Erythroblast (primary cell): ENCODE measurements around the gene GRB14.

Experiments used
- GATA1 ChIP-seq: IDR thresholded peaks from 2 replicates; pipeline ENCODE4 v1.6.1; 2011; ENCODE audit warnings: low read depth, mild to moderate bottlenecking, control low read depth, low read length, moderate library complexity
- POLR2A ChIP-seq: IDR thresholded peaks from 2 replicates; pipeline ENCODE4 v1.6.1; 2011; ENCODE audit warnings: mild to moderate bottlenecking, low read length

DNA sequence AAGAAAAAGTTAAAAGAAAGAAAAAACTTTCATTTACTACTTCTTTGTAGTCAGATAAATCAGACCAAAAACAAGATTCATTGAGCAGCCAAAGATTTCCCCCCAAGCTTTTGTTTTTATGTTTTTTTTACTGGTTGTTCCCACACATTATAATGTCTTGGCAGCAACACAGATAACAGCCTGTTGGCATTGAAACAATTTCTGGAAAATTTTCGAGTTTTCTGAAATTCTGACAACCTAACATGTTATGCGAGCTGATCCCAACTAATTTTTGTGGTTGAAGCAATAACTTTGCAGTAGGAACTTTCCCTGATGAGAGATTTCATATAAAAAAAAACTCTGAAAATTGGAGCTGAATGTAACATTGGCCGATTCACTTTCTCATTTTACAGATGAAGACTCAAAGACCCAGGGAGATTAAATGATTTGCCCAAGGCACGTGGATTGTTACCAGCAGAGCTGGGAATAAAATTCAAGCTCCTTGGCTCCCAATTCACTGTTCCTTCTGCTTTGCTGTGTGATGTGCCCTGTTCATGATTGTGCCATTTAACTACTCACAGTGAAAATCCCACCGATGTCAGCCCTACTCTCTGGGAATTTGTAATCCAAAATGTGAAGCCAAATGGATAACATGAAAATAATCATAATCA, 167.5 kb downstream of the GRB14 start:
- TF ChIP-seq POLR2A, result no peak
- TF ChIP-seq GATA1, result no peak
